HG03442 (cell line): Measurements from ENCODE around the gene KCNK1.

Experiments
- ATAC-seq: cut with Tn5 transposase; IDR thresholded peaks from one replicate; pipeline ENCODE4 v1.9.1; 2021; ENCODE audit warnings: mild to moderate bottlenecking, moderate library complexity; ENCODE audit not compliant: unreplicated experiment

Gene KCNK1

DNA sequence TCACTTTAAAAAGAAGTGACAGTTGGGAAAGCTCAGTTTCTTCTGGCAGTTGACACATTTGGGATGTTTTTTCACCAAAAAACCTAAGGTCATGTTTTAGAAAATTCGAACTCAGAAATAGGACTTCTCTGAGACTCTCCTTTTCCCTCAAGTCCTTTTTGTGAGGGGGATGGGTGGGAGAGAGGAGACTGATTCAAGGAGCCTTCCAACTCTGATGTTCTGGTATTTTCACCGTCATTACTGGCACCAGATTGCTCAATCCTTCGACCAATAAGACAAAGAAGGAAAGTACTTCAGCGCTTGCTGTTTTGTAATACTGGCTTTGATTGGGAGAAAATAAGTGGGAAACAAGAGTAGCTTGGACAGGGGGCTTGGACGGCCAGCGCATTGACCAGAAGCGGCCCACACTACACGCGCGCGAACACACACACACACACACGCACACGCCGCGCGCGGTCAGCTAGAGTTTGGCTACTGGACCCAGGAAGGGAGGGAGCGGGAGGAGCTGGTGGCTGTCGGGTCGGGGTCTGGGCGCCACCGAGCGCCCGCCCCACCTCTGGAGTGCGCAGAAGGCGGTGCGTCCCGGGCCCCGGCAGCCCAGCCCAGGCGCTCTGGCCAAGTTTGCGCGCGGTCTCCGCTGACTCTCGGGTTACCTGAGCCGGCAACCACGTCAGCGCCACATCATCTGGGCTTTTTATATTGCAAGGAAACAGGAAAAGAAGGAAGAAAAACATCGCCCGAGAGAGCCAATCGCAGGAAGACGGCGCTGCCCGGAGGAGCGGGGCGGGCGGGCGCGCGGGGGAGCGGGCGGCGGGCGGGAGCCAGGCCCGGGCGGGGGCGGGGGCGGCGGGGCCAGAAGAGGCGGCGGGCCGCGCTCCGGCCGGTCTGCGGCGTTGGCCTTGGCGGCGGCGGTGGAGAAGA lies at the start of gene KCNK1:
Gene KCNK1, plus strand, starts transcription at position 855 of the 921 bp plus-strand sequence. Its CDS starts 66 bp downstream, at position 921.
- ATAC-seq: peak; percentile 24

DNA sequence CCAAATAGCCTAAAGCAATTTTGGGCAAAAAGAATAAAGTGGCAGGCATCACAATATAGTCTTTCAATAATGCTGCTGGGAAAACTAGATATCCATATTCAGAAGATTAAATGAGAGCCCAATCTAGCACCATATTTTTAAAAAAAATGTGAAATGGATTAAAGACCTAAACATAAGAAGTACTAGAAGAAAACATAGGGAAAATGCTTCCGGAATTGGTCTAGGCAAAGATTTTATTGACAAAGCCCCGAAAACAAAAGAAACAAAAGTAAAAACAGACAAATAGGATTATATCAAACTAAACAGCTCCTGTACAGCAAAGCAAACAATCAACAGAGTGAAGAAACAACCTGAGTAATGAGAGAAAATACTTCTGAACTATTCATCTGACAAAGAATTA lies 48.6 kb upstream of the KCNK1 start:
- ATAC-seq: no peak

DNA sequence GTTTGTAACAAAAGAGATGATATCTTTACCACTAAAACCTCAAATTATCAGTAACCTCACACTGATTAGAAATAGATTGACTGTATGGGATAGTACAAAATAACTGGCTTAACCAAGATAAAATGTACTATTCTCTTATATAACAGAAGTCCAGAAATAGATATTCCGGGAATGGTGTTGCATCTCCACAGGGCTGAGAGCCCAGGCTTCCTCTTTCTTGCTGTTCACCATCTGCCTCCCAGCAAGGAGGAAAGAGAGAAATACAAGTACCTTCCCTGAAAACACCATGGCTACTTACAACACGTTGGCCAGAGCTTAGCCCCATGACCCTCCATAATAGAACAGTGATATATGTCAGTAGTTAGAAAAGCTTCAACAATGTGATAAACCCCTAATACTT lies 47.0 kb upstream of the KCNK1 start:
- ATAC-seq: no peak

DNA sequence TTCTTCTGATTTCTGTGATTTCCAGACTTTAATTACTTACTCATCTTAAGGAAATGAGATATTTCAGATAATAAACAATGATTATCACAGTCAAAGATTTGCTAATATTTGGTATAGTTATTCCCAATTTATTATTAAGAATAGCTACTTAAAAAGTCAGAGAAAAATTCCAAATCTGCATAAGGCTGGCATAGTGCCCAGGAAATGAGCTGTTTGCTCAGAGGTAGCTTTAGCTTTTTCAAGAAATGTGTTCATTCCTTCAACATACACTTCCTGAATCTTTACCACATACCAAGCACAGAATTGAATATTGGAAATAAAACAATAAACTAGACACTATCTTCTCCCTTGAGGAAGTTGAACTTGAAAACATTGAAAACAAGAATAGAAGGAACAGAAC lies 44.3 kb upstream of the KCNK1 start:
- no peak for ATAC-seq

DNA sequence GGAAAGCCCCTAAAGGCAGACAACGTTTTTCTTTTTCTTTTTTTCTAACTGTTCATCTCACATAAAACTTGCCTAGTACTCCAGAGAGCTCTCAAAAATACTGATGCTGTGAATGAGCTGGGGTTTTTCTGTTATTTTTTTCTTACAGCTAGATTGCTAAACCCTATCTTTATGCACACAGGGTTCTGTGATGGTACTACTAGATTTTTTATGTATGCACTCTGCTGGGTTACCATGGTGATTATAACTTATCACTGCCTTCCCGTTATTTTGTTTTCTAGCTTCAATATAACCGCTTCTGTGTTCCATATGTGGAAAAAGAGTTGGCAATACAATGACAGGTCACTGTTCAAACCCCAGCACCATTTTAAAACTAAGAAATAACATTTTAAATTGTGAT lies 43.7 kb upstream of the KCNK1 start:
- no peak for ATAC-seq

DNA sequence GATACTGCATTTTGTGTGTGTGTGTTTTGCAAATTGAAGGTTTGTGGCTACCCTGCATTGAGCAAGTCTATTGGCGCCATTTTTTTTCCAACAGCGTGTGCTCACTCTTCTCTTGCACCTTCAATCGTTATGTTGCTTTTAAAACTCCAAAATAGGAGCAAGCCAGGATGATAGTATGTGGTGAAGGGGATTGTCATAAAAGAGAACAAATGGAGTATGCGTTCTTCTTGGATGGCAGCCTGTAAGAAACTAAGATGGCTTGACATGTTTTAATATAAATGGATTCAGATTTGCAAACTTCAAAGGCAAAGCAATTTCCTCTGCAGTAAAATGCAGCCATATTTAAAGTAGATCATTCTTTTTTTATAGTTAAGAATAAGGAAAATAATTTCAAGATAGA lies 43.2 kb upstream of the KCNK1 start:
- no peak for ATAC-seq

DNA sequence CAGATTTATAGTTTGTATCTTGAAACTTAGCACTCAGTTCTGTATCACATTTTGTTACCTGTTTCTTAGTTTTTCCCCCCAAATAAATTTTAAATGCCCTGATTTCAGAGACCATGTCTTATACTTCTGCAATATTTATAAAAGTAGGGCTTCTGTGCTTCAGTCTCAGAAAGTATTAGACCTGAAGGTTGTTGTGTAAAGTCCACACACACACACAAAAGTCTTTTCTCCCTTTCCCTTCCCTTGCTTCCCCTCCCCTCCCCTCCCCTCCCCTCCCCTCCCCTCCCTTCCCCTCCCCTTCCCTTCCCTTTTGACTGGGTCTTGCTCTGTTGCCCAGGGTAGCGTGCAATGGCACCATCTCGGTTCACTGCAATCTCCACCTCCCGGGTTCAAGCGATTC lies 41.0 kb upstream of the KCNK1 start:
- ATAC-seq: no peak

DNA sequence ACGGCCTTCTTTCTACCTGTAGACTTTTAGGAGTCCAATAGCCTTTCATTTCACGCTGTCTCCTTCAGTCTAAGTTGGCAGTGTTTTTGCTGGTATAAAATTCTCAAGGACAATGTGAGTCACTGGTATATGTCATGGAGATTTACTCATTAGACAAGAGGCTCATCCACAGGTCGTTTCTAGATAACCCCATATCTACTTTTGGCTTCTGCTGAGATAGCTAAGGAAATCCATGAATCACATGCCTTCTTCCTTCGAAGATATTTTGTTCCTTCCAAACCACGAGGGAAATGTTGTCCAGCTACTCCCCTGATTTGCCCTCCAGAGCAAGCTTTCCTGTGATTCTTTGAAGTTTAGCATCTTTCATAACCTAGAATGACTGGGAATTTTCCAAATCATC lies 38.5 kb upstream of the KCNK1 start:
- no peak for ATAC-seq

DNA sequence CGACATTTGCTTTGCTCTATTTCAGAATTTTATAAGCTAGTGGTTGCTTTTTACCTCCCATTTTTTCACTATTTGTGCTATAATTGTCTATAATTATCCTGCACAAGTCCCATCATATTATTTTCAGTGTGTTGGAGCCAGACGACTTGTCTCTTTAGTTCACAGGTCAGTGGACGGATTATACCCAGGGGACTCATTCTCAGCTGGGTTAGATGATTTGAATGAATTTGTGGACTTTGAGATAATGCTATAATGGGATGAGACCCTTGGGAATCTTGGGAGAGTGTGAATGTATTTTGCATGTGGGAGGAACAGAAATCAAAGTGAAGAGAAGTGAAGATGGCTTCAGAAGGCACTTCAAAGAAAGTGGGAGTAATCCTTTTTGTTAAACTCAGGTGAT lies 31.5 kb upstream of the KCNK1 start:
- ATAC-seq: no peak

DNA sequence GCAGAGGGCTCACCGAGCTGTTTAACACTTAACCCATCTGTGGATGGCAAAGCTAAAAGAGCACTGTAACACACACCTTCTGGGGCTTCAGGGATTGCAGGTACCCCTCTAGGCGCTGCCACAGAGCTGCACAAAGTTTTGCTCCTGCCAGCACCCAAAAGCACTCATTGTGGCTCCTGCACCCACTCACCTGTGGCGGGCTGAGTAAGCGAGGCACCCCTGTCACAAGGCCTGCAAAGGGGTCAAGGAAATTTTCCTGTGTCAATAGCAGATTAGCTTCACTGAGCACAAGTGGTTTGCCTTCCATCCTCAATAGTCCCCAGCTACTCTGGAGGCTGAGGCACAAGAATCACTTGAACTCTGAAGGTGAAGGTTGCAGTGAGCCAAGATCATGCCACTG lies 29.5 kb upstream of the KCNK1 start:
- no peak for ATAC-seq

DNA sequence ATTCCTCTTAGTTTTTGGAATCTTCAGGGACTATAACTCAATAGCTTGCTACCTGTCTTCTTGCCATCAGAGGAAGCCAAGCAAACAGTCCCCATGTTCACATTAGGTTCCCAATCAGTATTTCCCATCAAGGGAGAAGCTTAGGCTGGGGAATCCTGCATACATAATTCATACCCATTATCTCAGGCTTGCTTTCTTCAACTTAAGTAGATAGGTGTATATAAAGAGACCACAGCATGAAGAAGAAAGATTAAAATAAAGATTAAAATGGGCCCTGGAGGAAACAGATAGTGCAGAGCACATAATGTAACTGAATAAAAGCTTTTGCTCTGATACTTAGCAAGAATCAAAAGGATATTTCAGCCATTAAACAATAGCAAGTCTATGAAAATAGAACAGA lies 29.0 kb upstream of the KCNK1 start:
- ATAC-seq: no peak

DNA sequence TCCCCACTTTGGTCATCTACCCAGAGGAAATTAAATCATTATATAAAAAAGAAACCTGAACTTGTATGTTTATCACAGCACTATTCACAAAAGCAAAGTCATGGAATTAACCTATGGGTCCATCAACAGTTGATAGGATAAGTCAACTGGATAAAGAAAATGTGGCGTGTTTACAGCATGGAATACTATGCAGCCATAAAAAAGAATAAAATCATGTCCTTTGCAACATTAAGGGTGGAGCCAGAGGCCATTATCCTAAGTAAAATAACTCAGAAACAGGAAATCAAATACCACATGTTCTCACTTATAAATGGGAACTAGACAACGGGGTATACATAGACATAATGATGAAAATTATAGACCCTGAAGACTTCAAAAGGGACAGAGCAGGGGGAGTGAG lies 27.6 kb upstream of the KCNK1 start:
- ATAC-seq: no peak

DNA sequence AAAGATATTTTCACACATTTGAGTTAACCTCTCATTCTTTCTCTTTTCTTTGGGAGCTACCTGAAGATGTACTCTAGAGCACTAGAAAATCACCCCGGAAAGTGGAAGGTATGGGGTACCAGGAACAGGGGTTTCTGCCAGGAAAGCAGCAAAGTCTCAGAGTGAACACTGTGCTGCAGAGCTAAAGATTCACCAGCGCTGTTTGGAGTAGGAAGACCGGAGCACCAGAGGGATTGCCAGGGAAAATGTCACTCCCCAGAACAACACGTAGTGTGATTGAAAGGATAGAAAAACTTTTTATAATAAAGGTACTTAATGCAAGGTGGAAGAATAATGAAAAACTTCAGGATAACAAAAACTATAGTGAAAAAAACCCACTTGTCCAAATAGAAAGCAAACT lies 26.7 kb upstream of the KCNK1 start:
- no peak for ATAC-seq

DNA sequence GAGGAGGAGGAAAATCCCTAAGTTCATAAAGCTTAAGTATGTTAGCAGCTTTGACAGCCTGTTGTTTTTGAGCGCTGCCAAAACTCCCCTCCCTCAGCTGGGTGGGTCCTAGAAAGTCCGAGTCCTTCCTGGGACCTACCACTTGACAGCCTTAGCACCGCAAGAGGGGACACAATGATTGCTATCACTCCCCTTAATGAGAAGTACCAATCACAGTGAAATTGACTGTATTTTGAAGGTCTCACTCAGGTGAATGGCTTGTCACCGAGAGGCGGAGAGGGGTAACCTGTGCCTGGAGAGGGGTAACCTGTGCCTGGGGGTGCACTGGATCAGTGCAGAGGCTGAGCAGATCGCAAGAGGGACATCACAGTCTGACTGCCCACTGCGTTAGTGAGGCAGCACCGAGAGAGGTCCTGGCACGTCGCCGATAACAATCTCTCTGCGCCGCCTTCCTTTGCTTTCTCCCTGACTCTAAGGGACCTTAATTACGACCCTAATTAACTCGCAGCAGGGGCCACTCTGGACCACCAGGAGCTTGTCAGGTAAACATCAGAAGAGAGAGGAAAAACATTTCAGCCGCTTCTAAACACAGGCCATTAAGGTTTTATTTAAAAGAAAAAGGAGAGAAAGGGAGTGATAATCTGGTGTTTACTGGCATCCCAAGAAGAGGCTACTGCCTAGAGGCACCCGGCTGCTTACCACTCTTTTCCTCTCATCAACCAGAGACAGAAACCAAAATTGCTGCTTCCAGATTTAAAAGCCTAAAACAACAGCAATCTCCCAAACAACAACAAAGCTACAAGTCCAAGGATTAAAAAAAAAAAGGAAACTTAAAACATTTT lies 25.7 kb upstream of the KCNK1 start:
- no peak for ATAC-seq

DNA sequence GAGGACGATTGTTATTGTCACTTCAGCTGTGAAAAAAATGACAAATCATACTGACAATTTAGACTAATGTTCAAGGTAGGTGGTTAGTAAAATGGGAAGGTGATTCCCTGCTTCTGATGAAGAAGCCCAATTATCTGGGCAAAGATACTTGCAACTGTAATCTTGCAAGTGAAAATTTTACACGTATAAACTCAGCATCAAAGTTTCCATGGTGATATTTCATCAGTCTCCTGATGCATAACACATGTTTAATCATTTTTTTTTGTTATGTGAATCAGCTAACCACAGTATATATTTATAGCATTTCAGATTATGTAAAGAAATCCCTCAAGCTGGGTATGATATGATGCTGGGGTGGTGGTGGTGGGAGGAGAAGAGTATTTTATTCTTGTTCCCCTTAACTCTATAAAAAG lies 16.4 kb upstream of the KCNK1 start:
- no peak for ATAC-seq

DNA sequence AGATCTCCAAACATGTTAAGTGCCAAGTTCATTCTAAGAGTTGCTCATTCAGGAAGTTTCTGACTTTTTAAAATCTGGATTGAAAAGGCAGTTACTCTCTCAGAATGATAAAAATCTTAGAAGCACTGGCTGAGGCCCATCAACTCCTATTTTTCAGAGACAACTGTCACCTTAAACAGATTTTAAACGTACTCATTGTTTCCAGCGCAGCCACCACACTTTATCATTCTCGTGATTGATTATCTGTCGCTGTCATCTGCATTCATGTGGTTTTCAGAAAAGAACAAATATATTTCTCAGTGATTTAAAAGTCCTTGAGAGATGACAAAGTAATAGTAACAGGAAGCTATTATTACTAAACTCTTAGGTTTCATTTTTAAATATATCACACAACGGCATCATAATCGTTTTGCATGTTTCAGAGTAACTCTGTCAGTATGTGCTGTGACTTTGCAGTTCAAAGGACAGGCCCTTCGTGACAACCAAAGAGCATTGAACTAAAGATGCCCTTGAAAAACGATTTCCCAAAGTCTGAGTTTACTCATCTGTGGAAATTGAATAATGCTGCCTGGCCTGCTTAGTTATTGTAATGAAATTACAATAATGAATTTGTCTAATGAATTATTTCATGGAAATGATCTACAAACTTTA lies 14.9 kb upstream of the KCNK1 start:
- peak; percentile 87 for ATAC-seq

DNA sequence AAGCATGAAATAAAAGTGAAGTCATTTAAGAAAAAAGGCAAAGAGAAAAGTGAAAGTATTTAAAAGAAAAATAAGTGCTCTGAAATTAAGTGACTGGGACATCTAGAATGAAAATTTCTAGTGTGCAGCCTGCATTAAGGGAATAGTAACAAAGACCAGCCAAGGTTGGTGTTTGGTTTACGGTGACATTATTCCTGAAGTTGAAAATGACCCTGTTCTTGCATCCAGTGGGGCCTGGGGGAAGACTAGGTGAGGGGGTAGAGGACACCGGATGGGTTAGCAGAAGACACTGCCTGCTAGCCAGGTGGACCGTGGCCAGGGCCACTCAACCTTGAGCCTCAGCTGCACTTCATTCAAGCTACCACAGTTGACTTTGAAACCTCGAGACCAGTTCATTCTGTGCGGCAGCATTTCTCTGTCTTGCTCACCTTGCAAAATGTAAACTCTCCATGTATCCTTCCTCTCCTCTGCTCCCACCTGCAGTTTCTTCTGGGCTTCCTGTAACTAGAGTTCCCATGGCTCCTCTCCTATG lies 14.3 kb upstream of the KCNK1 start:
- peak; percentile 38 for ATAC-seq

DNA sequence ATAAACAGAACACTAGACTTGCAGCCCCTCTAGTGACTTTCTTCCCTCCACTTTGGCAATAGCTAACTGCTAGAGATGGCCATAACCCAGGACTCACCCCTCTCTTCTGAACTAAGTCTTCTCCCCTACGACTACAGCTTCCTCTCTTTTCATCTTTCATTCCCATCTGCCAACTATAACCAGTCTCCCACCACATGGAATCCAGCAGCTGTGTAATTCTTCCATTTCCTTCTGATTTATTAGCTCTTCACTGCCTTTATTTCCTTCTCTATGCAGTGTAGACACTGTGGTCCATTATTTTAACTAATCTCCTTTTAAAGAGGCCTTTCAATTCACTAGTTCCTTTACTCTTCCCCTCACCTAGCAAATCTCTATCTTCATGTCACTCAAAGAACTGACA lies 13.4 kb upstream of the KCNK1 start:
- no peak for ATAC-seq

DNA sequence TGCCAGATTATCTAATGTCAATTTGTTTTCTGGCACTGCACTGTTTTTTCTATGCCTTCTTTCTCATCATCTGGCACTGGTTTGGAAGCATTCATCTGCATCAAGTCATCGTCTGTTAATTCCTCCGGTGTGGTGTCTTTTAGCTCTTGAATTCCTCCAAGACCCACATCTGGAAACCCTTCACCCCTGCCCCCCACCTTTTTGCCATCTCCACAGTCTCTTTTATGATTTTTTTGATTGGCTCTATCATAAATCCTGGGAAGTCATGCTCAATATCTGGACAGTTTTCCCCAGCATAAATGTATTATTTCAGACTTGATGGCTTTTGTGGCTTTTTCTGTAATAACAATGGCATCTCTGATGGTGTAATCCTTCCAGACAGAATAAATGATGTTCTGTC lies 10.4 kb upstream of the KCNK1 start:
- no peak for ATAC-seq

DNA sequence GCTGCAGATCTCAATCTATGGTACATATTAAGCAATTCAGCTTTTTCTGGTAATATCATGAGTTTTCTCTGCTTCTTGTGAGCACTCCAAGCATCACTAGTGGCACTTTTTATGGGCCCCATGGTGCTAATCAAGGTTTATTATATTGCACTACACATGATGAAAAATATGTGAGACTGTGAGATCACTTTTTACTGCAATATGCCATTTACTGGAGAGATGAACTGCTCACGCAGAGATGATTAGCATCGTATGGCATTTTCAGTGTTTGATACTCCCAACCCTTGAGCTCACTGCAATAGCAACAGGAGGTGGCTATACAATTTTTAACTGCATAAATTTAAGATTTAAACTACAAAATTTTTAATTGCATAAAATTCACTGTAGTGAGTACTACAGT lies 8.7 kb upstream of the KCNK1 start:
- no peak for ATAC-seq

DNA sequence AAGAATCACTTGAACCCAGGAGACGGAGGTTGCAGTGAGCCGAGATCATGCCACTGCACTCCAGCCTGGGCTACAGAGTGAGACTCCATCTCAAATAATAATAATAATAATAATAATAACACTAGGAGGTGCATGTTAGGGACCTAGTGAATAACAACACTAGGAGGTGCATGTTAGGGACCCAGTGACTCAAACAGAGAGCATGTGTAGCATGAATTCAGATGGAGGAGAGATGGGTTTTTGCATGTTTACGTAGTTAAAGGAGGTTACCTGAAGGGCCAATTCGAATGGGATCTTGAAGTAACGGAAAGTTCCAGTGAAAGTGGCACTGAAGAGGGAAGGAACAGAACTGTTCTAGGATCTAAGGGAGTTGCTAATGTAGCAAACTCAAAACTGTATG lies 7.1 kb upstream of the KCNK1 start:
- ATAC-seq: peak; percentile 25
